Lower lobe of right lung (tissue), 2 donors: ENCODE data around the gene LAMA5. TPM values are rescaled to one million over a fixed set of nuclear protein-coding genes. Genes with fewer than 3 reads are reported as not detected.
A peak's percentile ranks its signal among the peaks of the same experiment; 100 is the strongest.

Experiments used
- ATAC-seq, 2 donors: fragments of 200-7000 bp; cut with Tn5 transposase; one replicate each; pipeline ENCODE4 v1.9.1; 2020 to 2022; ENCODE audit warnings: mild to moderate bottlenecking in 2 of 2, moderate library complexity in 2 of 2
- DNase-seq: peaks from one replicate; pipeline ENCODE4 v3.0.0-alpha.2; 2020
- H3K27ac ChIP-seq: fragments of 200-600 bp; one replicate; pipeline ENCODE4 v1.8.0; 2022
- H3K27me3 ChIP-seq: fragments of 200-600 bp; one replicate; pipeline ENCODE4 v1.8.0; 2022; ENCODE audit warnings: low read depth
- H3K36me3 ChIP-seq: fragments of 200-600 bp; one replicate; pipeline ENCODE4 v1.8.0; 2022; ENCODE audit warnings: mild to moderate bottlenecking
- H3K4me1 ChIP-seq: fragments of 200-600 bp; one replicate; pipeline ENCODE4 v1.8.0; 2022
- H3K4me3 ChIP-seq: fragments of 200-600 bp; one replicate; pipeline ENCODE4 v1.8.0; 2022; ENCODE audit warnings: mild to moderate bottlenecking
- H3K9me3 ChIP-seq: fragments of 200-600 bp; one replicate; pipeline ENCODE4 v1.8.0; 2022
- CTCF ChIP-seq: fragments of 200-600 bp; IDR thresholded peaks from one replicate; pipeline ENCODE4 v1.8.0; 2022; ENCODE audit warnings: antibody characterized with exemption, mild to moderate bottlenecking
- intact Hi-C: fragments of 100-400 bp; cut with DNase I; formaldehyde crosslinking; loops from one replicate; pipeline ENCODE4 v1.11.0; 2022
- total RNA-seq: library from RNA; stranded (reverse); fragmentation: NEBNext Ultra II Directional; extraction: Animal tissue kit (Norgen Biotek cat#: 25700); gene quantifications from one replicate; pipeline ENCODE4 v1.2.1, GENCODE V29; 2021
- donor health status: DM: no; HTN: yes; CAD: no; lungs with severe emphysema.

LAMA5 gene
- total RNA-seq, 1 donor from 2014 or later: 282 TPM

- intact Hi-C loops: no loop called here
- Histone ChIP-seq H3K4me3 (no peak overlapping the region), H3K36me3 (peaks cover 72% of the 10 kb centered on the region), H3K4me1 (no peaks in the 10 kb centered on the region), H3K9me3 (peaks cover 6% of the 10 kb centered on the region), H3K27ac (no peak overlapping the region), H3K27me3 (no peaks in the 10 kb centered on the region)
- no peak for TF ChIP-seq CTCF
- DNase-seq: no peak
- no peak for ATAC-seq
Measured at GRCh38 chr20:62344092-62344491, 23.0 kb downstream of the LAMA5 start.

- Histone ChIP-seq H3K4me3 (no peak overlapping the region), H3K4me1 (no peaks in the 10 kb centered on the region), H3K27ac (no peak overlapping the region), H3K9me3 (no peaks in the 10 kb centered on the region), H3K36me3 (peaks cover 77% of the 10 kb centered on the region), H3K27me3 (no peaks in the 10 kb centered on the region)
- DNase-seq: no peak
- no peak for ATAC-seq
- TF ChIP-seq CTCF: no peak
- intact Hi-C loops: no loop called here
Measured at GRCh38 chr20:62342910-62343309, 24.2 kb downstream of the LAMA5 start.

- Histone ChIP-seq H3K9me3 (no peaks in the 10 kb centered on the region), H3K4me3 (no peak overlapping the region), H3K27me3 (no peaks in the 10 kb centered on the region), H3K4me1 (no peaks in the 10 kb centered on the region), H3K27ac (no peak overlapping the region), H3K36me3 (peaks cover 74% of the 10 kb centered on the region)
- no peak for TF ChIP-seq CTCF
- no peak for DNase-seq
- ATAC-seq: peak in 1 of 2 donors; percentile 5
- intact Hi-C loops: no loop called here
Measured at GRCh38 chr20:62339647-62340062, 27.5 kb downstream of the LAMA5 start.

- ATAC-seq (no peak), DNase-seq (no peak)
- H3K36me3 ChIP-seq: peaks cover 74% of the 10 kb centered on the region
- no peaks in the 10 kb centered on the region for H3K9me3 ChIP-seq
- no peak overlapping the region for H3K27ac ChIP-seq
- no peaks in the 10 kb centered on the region for H3K4me1 ChIP-seq
- H3K4me3 ChIP-seq: no peak overlapping the region
- intact Hi-C loops: no loop called here
- H3K27me3 ChIP-seq: no peaks in the 10 kb centered on the region
- TF ChIP-seq CTCF: no peak
Measured at GRCh38 chr20:62338294-62338620, 28.9 kb downstream of the LAMA5 start.

GRCh38 chr20:62337558-62338293 lies 29.4 kb downstream of the LAMA5 start:
- intact Hi-C loops: no loop called here
- peaks cover 74% of the 10 kb centered on the region for H3K36me3 ChIP-seq
- H3K27ac ChIP-seq: no peak overlapping the region
- H3K4me1 ChIP-seq: no peaks in the 10 kb centered on the region
- ATAC-seq (peak in 1 of 2 donors; percentile 36), DNase-seq (no peak)
- no peaks in the 10 kb centered on the region for H3K9me3 ChIP-seq
- no peaks in the 10 kb centered on the region for H3K27me3 ChIP-seq
- TF ChIP-seq CTCF: no peak
- H3K4me3 ChIP-seq: no peak overlapping the region
